NT2/D1 (cell line): Measurements from ENCODE around the gene CHAF1A.

Experiments used
- YY1 ChIP-seq: IDR thresholded peaks from 2 replicates; pipeline ENCODE4 v1.6.1; 2011; ENCODE audit not compliant: insufficient read length, insufficient read depth
- ZNF274 ChIP-seq: IDR thresholded peaks from 2 replicates; pipeline ENCODE4 v1.6.1; 2011; ENCODE audit warnings: mild to moderate bottlenecking, low read depth, low read length

DNA sequence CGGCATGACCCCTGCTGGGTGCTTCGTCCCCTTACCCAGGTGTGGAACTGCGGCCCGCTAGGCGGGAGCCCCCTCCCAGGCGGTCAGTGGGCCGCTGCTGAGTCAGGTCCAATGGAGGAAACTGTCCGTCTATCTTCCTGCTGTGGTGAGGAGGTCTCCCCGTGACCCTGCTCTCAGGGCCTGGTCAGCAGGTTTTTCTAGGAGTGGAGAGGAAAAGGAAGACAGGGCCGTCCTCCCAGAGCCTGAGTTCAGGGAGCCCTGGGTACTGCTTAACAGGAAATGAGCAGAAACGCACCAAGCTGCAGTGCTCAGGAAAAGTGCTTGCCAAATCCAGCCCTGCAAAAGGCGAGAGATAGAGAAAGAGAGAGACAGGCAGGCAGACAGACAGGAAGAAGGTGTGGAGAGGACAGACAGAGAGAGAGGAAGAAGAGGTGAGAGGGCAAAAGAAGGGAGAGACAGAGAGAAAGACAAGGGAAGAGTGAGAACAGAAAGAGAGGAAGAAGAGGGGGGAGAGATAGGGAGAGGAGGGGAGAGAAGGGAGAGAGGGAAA is 12.3 kb upstream of the CHAF1A start:
- no peak for TF ChIP-seq YY1
- no peak for TF ChIP-seq ZNF274
